Gastrocnemius medialis (tissue), 4 donors: ENCODE data around the gene OR52B6. TPM values are rescaled to one million over a fixed set of nuclear protein-coding genes. Genes with fewer than 3 reads are reported as not detected.
"Not testable (repeated sequence)": the region's sequence is repeated elsewhere in the genome, so short reads cannot be mapped to it uniquely, and the experiment has no call there.

Experiments
- ATAC-seq, 2 donors: fragments of 150-250 bp; one replicate each; pipeline ENCODE4 v1.9.1; 2016
- DNase-seq, 2 donors: peaks; one replicate each; pipeline ENCODE4 v3.0.0-alpha.2; 2019
- H3K27ac ChIP-seq, 4 donors: fragments of 200-600 bp; sonication (generic); 1 replicate in 1 of 4; 2 replicates in 3 of 4; pipeline ENCODE4 v1.5.1; 2016 to 2018; ENCODE audit warnings: mild to moderate bottlenecking in 2 of 4, moderate library complexity in 1 of 4
- H3K27me3 ChIP-seq, 3 donors: fragments of 200-600 bp; sonication (generic) in 2 of 3; 1 replicate in 1 of 3; 2 replicates in 2 of 3; pipeline versions ENCODE4 v1.5.1 to v1.6.0; 2016 to 2019; ENCODE audit warnings: mild to moderate bottlenecking in 1 of 3, moderate library complexity in 1 of 3
- H3K36me3 ChIP-seq, 2 donors: fragments of 200-600 bp; sonication (generic) in 1 of 2; one replicate each; pipeline ENCODE4 v1.5.1; 2017 to 2018
- H3K4me1 ChIP-seq, 2 donors: fragments of 200-600 bp; sonication (generic) in 1 of 2; one replicate each; pipeline ENCODE4 v1.5.1; 2016 to 2017; ENCODE audit warnings: mild to moderate bottlenecking in 2 of 2
- H3K4me3 ChIP-seq, 4 donors: fragments of 200-600 bp; sonication (generic) in 3 of 4; 1 replicate in 1 of 4; 2 replicates in 3 of 4; pipeline ENCODE4 v1.5.1; 2016 to 2019; ENCODE audit warnings: mild to moderate bottlenecking in 2 of 4
- H3K9me3 ChIP-seq, 3 donors: fragments of 200-600 bp; sonication (generic) in 2 of 3; 1 replicate in 1 of 3; 2 replicates in 2 of 3; pipeline ENCODE4 v1.5.1; 2016 to 2019
- CTCF ChIP-seq, 5 experiments: fragments of 450-650 bp in 3 of 5; fragments of 200-600 bp in 2 of 5; sonication (generic) in 2 of 5; IDR thresholded peaks in 4 of 5; conservative IDR thresholded peaks in 1 of 5; 1 replicate in 4 of 5; 2 replicates in 1 of 5; pipeline ENCODE4 v1.5.1; 2016 to 2019; ENCODE audit warnings: antibody characterized with exemption in 5 of 5, mild to moderate bottlenecking in 3 of 5, moderate library complexity in 3 of 5
- POLR2A ChIP-seq, 2 donors: fragments of 450-650 bp; IDR thresholded peaks; one replicate each; pipeline ENCODE4 v1.6.1; 2017; ENCODE audit warnings: antibody characterized with exemption in 2 of 2, mild to moderate bottlenecking in 2 of 2, moderate library complexity in 2 of 2
- in situ Hi-C, 4 donors: fragments of 200-750 bp; cut with MboI; loops; one replicate each; pipeline versions ENCODE4 v1.15.0 to v1.8.0; 2017; ENCODE audit warnings: low sequenced_read_pairs in 4 of 4
- intact Hi-C: fragments of 100-400 bp; cut with DNase I; formaldehyde crosslinking; loops from one replicate; pipeline ENCODE4 v1.15.1; 2023; ENCODE audit warnings: low total_unique reads
- total RNA-seq, 4 donors: library from RNA; depleted of rRNA; stranded (reverse); fragments of >200 nt; gene quantifications; one replicate each; pipeline versions ENCODE4 v1.1.0 to v1.2.3, GENCODE V29; 2016

Gene OR52B6
- total RNA-seq, 4 donors from 2014 or later, result not detected

- H3K9me3 ChIP-seq, result no peaks in the 10 kb centered on the region
- ATAC-seq (no peak), DNase-seq (no peak)
- no peaks in the 10 kb centered on the region for H3K36me3 ChIP-seq
- H3K27ac ChIP-seq, result no peak overlapping the region
- H3K4me1 ChIP-seq, result no peaks in the 10 kb centered on the region
- no peak overlapping the region for H3K4me3 ChIP-seq
- TF ChIP-seq CTCF (IDR thresholded peaks at IDR 0.05 in 4 of 5, conservative IDR thresholded peaks at IDR 0.05 in 1 of 5) (no peak), POLR2A (IDR thresholded peaks at IDR 0.05) (no peak)
- H3K27me3 ChIP-seq, result no peaks in the 10 kb centered on the region
- in situ Hi-C loops, result no loop called here
- intact Hi-C loops, result no loop called here
Measured at GRCh38 chr11:5574654-5575053, 6.0 kb upstream of the OR52B6 start.

- in situ Hi-C loops (no loop called here), intact Hi-C loops (no loop called here)
- H3K36me3 ChIP-seq, result no peaks in the 10 kb centered on the region
- H3K27ac ChIP-seq, result no peak overlapping the region
- H3K4me1 ChIP-seq, result no peaks in the 10 kb centered on the region
- DNase-seq (no peak), ATAC-seq (no peak)
- no peak overlapping the region for H3K4me3 ChIP-seq
- no peaks in the 10 kb centered on the region for H3K27me3 ChIP-seq
- TF ChIP-seq CTCF (IDR thresholded peaks at IDR 0.05 in 4 of 5, conservative IDR thresholded peaks at IDR 0.05 in 1 of 5) (no peak), POLR2A (IDR thresholded peaks at IDR 0.05) (no peak)
- H3K9me3 ChIP-seq, result no peaks in the 10 kb centered on the region
Measured at GRCh38 chr11:5575152-5575551, 5.5 kb upstream of the OR52B6 start.

- in situ Hi-C loops (no loop called here), intact Hi-C loops (no loop called here)
- DNase-seq, result no peak
- Histone ChIP-seq H3K4me1 (no peaks in the 10 kb centered on the region), H3K4me3 (no peak overlapping the region), H3K27ac (no peak overlapping the region), H3K9me3 (no peaks in the 10 kb centered on the region), H3K27me3 (no peaks in the 10 kb centered on the region), H3K36me3 (no peaks in the 10 kb centered on the region)
- no peak for ATAC-seq
- TF ChIP-seq POLR2A (IDR thresholded peaks at IDR 0.05) (no peak), CTCF (IDR thresholded peaks at IDR 0.05 in 4 of 5, conservative IDR thresholded peaks at IDR 0.05 in 1 of 5) (no peak)
Measured at GRCh38 chr11:5577101-5577500, 3.6 kb upstream of the OR52B6 start.

- Histone ChIP-seq H3K9me3 (no peaks in the 10 kb centered on the region), H3K27me3 (no peaks in the 10 kb centered on the region), H3K4me1 (no peaks in the 10 kb centered on the region), H3K27ac (no peak overlapping the region), H3K36me3 (no peaks in the 10 kb centered on the region), H3K4me3 (no peak overlapping the region)
- intact Hi-C loops (no loop called here), in situ Hi-C loops (no loop called here)
- TF ChIP-seq CTCF (IDR thresholded peaks at IDR 0.05 in 4 of 5, conservative IDR thresholded peaks at IDR 0.05 in 1 of 5) (no peak), POLR2A (IDR thresholded peaks at IDR 0.05) (no peak)
- ATAC-seq, result no peak
- DNase-seq, result no peak
Measured at GRCh38 chr11:5581014-5581413, 337 bp downstream of the OR52B6 start.

GRCh38 chr11:5584458-5584857 is 3.8 kb downstream of the OR52B6 start:
- intact Hi-C loops, H3K4me1 ChIP-seq, H3K36me3 ChIP-seq, DNase-seq, H3K9me3 ChIP-seq, ATAC-seq, H3K27me3 ChIP-seq, H3K4me3 ChIP-seq, H3K27ac ChIP-seq, in situ Hi-C loops: not testable (repeated sequence)

- intact Hi-C loops, in situ Hi-C loops, H3K9me3 ChIP-seq, H3K36me3 ChIP-seq, H3K4me1 ChIP-seq, DNase-seq, ATAC-seq, H3K4me3 ChIP-seq, H3K27me3 ChIP-seq, H3K27ac ChIP-seq: not testable (repeated sequence)
Measured at GRCh38 chr11:5589906-5590305, 9.2 kb downstream of the OR52B6 start.
